HG03558 (cell line): ENCODE data around the gene PNLIPRP1.

Experiments used
- ATAC-seq: cut with Tn5 transposase; IDR thresholded peaks from one replicate; pipeline ENCODE4 v1.9.1; 2021; ENCODE audit warnings: moderate number of reproducible peaks; ENCODE audit not compliant: unreplicated experiment; ENCODE audit errors: extremely low read depth

PNLIPRP1 gene

GRCh38 chr10:116597543-116597942, 6.8 kb downstream of the PNLIPRP1 start:
- ATAC-seq, result no peak

GRCh38 chr10:116598329-116598728, 7.6 kb downstream of the PNLIPRP1 start:
- no peak for ATAC-seq

- no peak for ATAC-seq
Observed at GRCh38 chr10:116599991-116600390, 9.2 kb downstream of the PNLIPRP1 start.

- ATAC-seq, result no peak
Observed at GRCh38 chr10:116602648-116603400, 12.1 kb downstream of the PNLIPRP1 start.

GRCh38 chr10:116606061-116606483, 15.3 kb downstream of the PNLIPRP1 start:
- no peak for ATAC-seq

GRCh38 chr10:116607336-116607735, 16.6 kb downstream of the PNLIPRP1 start:
- no peak for ATAC-seq

- ATAC-seq, result no peak
Observed at GRCh38 chr10:116608686-116609594, 18.2 kb downstream of the PNLIPRP1 start.

GRCh38 chr10:116610443-116611152, 19.8 kb downstream of the PNLIPRP1 start:
- ATAC-seq, result no peak

- ATAC-seq, result no peak
Observed at GRCh38 chr10:116611153-116611545, 20.4 kb downstream of the PNLIPRP1 start.

GRCh38 chr10:116612107-116612769, 21.5 kb downstream of the PNLIPRP1 start:
- no peak for ATAC-seq

GRCh38 chr10:116613471-116613870, 22.7 kb downstream of the PNLIPRP1 start:
- ATAC-seq, result no peak

- no peak for ATAC-seq
Observed at GRCh38 chr10:116614796-116615195, 24.0 kb downstream of the PNLIPRP1 start.

- ATAC-seq, result no peak
Observed at GRCh38 chr10:116615199-116615776, 24.5 kb downstream of the PNLIPRP1 start.

GRCh38 chr10:116620423-116621400, 30.0 kb downstream of the PNLIPRP1 start, which contains the start of gene PNLIPRP2:
Gene PNLIPRP2, plus strand, starts transcription at chr10:116620953.
- no peak for ATAC-seq

GRCh38 chr10:116621476-116621875, 30.7 kb downstream of the PNLIPRP1 start:
- no peak for ATAC-seq

- no peak for ATAC-seq
Observed at GRCh38 chr10:116621934-116622655, 31.3 kb downstream of the PNLIPRP1 start.

GRCh38 chr10:116625845-116626244, 35.1 kb downstream of the PNLIPRP1 start:
- ATAC-seq, result no peak

GRCh38 chr10:116626815-116627214, 36.1 kb downstream of the PNLIPRP1 start:
- no peak for ATAC-seq
